Epithelial cell of esophagus (primary cell): ENCODE results near the gene PLXNC1.

Experiments
- DNase-seq: peaks from one replicate; pipeline ENCODE4 v3.0.0; 2010; ENCODE audit warnings: low read depth
- H3K4me3 ChIP-seq: 2 replicates; pipeline ENCODE4 v1.5.1; 2011; ENCODE audit warnings: mild to moderate bottlenecking, low read length, control low read depth
- TF ChIP-seq, protein P1 (sequence below): IDR thresholded peaks from 2 replicates; pipeline ENCODE4 v1.5.1; 2011; ENCODE audit warnings: low read depth, mild to moderate bottlenecking, low read length, control low read depth, inconsistent platforms; ENCODE audit not compliant: insufficient read depth; ENCODE audit errors: missing control alignments

PLXNC1 gene

DNA sequence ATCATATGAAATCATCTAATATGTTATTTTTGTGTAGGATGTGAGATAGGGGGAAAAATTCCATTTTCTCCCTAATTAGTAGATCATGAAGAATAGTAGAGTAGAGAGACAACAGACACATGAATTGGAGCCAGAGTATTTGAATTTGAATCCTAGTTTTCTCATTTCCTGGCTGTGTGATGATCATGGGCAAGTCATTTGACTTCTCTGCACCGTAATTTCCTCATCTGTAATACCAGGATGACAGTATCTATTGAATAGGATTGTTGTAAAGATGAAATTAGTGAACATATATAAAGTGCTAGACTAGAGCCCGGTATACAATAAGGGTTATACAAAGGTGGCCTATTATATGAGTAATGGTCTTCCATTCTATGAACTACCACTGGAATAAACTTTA, 32.2 kb upstream of the PLXNC1 start:
- TF ChIP-seq, protein P1, sequence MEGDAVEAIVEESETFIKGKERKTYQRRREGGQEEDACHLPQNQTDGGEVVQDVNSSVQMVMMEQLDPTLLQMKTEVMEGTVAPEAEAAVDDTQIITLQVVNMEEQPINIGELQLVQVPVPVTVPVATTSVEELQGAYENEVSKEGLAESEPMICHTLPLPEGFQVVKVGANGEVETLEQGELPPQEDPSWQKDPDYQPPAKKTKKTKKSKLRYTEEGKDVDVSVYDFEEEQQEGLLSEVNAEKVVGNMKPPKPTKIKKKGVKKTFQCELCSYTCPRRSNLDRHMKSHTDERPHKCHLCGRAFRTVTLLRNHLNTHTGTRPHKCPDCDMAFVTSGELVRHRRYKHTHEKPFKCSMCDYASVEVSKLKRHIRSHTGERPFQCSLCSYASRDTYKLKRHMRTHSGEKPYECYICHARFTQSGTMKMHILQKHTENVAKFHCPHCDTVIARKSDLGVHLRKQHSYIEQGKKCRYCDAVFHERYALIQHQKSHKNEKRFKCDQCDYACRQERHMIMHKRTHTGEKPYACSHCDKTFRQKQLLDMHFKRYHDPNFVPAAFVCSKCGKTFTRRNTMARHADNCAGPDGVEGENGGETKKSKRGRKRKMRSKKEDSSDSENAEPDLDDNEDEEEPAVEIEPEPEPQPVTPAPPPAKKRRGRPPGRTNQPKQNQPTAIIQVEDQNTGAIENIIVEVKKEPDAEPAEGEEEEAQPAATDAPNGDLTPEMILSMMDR, result no peak
- no peak overlapping the region for H3K4me3 ChIP-seq
- DNase-seq, result no peak

DNA sequence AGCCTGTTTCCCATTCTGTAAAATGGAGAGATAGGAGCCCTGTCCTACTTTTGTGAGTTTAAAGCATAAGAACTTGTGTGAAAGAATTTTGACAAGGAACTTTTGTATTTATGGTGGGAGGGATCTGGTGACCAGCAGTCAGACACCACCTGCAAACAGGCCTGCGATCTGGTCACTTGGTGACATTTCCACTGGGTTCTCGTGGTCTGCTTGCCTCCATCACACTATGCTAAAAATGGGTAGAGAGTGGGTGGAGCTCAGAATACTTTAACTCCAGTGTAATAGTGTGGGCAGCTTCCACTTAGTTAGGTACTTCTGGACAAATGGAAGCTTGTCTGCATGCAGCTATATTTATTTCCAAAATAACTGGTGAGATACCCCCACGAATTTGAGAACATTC, 26.5 kb upstream of the PLXNC1 start:
- TF ChIP-seq, protein P1, result no peak
- H3K4me3 ChIP-seq, result no peak overlapping the region
- no peak for DNase-seq

DNA sequence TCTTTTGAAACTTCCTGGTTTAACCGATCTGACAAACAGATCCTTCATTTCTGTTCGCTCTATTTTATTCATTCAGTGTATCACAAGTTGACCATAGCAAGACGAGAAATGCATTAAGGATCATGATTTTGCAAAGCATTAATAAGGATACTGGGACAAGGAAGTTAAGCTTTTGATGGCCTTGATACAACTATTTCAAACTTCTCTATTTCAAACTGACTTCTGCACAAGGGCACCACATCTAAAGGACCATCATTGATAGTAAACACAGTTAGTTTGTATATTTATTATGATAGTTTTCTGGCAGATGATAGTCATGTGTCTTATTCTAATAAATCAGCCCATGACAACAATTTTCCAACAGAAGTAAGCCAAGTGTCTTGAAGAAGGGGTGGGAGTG, 25.8 kb upstream of the PLXNC1 start:
- H3K4me3 ChIP-seq, result no peak overlapping the region
- no peak for DNase-seq
- TF ChIP-seq, protein P1, result no peak

- no peak for DNase-seq
- no peak overlapping the region for H3K4me3 ChIP-seq
- TF ChIP-seq, protein P1, result no peak
These were observed 25.2 kb upstream of the PLXNC1 start for GRCh38 chr12:94123127-94123526.

DNA sequence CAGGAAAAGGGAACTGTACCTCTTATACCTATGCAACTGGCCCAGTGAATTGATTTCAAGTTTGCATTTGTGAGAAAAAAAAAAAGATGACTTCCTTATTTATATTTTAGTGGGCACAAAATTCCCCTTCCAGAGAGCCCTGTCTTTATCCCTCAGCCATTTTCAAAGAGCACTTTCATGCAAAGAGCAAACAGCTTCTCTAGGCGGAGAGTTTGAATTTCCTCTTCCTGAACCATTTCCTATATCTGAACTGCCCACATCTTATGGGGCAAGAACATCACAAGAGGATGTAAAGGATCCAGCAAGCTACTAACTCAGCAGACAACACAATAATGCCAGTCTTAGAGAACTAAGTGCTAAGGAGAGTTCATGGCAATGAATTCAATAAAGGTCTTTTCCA, 22.3 kb upstream of the PLXNC1 start:
- DNase-seq, result no peak
- TF ChIP-seq, protein P1, result no peak
- no peak overlapping the region for H3K4me3 ChIP-seq

DNA sequence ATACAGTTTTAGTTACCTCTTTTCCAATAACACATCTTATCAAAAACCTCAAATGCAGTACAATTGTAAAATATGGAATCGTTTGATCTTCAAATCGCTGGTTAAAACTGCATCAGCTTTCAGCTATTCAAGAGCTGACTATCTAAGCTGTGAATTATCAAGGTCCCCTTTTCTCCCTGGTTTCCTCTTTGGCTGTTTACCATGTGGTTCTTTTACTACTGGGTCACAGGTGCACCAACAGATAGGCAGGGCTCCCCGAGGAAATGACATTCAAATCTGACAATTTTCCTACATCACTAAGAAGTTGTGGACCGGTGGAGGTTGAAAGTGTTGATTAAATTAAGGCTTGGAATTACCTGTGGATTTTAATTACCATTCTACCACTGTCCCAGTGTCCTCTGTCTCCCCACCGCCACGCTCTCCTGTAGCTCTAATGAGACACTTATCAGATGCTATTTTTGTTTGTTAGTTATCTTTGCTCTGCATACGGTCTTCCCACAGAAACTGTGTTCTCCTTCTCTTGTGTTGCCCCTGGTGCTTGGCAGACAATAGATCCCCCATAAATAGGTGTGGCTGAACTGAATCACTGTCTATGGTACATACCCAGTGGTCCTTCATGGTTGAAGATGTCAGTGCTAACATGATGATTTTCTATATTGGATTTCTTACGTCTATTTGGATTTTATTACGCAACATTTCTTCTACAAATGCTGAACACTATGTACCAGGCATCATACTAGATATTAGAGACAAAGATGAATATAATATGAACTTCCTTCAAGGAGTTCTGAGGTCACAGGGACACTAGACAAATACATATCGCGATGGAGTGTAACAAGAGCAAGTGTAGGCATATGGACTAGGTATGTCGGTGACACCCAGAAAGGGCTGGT, 20.9 kb upstream of the PLXNC1 start:
- TF ChIP-seq, protein P1, result no peak
- no peak for DNase-seq
- H3K4me3 ChIP-seq, result no peak overlapping the region

- H3K4me3 ChIP-seq, result no peak overlapping the region
- TF ChIP-seq, protein P1, result no peak
- DNase-seq, result no peak
These were observed 20.1 kb upstream of the PLXNC1 start for GRCh38 chr12:94128280-94128679.
